ENCODE measurements around the gene GABRR2.

DNA sequence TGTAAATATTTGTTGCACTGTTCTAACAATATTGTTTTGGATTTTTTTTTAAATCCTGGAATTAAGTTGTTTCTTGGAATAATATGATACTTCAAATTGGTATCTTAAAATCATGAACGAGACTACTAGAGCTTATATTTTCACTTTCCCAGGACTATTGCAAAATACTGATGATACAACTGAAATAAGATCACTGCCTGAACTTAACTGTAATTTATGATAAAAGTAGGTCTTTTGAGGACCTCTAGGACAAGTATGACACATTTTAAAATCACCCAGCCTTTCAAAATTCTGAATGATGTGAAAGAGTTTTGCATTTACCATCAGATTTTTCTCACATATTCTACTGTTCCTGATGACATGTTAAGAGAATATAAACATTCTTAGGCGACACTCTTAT is 46.1 kb upstream of the GABRR2 start:
- TF ChIP-seq, protein P1, sequence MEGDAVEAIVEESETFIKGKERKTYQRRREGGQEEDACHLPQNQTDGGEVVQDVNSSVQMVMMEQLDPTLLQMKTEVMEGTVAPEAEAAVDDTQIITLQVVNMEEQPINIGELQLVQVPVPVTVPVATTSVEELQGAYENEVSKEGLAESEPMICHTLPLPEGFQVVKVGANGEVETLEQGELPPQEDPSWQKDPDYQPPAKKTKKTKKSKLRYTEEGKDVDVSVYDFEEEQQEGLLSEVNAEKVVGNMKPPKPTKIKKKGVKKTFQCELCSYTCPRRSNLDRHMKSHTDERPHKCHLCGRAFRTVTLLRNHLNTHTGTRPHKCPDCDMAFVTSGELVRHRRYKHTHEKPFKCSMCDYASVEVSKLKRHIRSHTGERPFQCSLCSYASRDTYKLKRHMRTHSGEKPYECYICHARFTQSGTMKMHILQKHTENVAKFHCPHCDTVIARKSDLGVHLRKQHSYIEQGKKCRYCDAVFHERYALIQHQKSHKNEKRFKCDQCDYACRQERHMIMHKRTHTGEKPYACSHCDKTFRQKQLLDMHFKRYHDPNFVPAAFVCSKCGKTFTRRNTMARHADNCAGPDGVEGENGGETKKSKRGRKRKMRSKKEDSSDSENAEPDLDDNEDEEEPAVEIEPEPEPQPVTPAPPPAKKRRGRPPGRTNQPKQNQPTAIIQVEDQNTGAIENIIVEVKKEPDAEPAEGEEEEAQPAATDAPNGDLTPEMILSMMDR (conservative IDR thresholded peaks at IDR 0.05): no peak
- TF ChIP-seq ZFX (IDR thresholded peaks at IDR 0.05): no peak

All from C4-2B (cell line).